ENCODE results near the gene NHLH2.

GRCh38 chr1:115797486-115797885 lies 43.4 kb downstream of the NHLH2 start:
- TF ChIP-seq YY1 (IDR thresholded peaks at IDR 0.05; ENCODE audit: low read depth): no peak
- TF ChIP-seq USF1 (IDR thresholded peaks at IDR 0.05): no peak
- no peak for TF ChIP-seq TAF1 (IDR thresholded peaks at IDR 0.05; ENCODE audit: low read depth)
- TF ChIP-seq ZBTB7A (IDR thresholded peaks at IDR 0.05; ENCODE audit: low read depth): no peak
